GM21381 (cell line): ENCODE results near the gene SVEP1.

Experiments used
- ATAC-seq: cut with Tn5 transposase; IDR thresholded peaks from one replicate; pipeline ENCODE4 v1.9.1; 2021; ENCODE audit warnings: mild to moderate bottlenecking, moderate library complexity; ENCODE audit not compliant: unreplicated experiment

SVEP1 gene

GRCh38 chr9:110528645-110529044 is 50.9 kb downstream of the SVEP1 start:
- no peak for ATAC-seq

- no peak for ATAC-seq
These were observed 53.1 kb downstream of the SVEP1 start for GRCh38 chr9:110526426-110526825.

- no peak for ATAC-seq
These were observed 58.3 kb downstream of the SVEP1 start for GRCh38 chr9:110521206-110521605.

- no peak for ATAC-seq
These were observed 59.3 kb downstream of the SVEP1 start for GRCh38 chr9:110520120-110520701.

DNA sequence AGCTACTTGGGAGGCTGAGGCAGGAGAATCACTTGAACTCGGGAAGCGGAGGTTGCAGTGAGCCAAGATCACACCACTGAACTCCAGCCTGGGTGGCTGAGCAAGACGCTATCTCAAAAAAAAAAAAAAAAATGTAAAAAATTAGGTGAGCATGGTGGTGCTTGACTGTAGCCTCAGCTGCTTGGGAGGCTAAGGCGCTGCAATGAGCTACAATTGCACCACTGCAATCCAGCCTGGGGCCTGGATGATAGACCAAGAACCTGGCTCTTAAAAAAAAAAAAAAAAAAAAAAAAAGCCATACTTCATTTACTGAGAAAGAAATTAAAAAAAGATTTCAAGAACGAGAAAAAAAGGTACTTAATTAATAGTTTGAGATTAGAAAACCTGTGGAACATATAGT is 62.1 kb downstream of the SVEP1 start:
- ATAC-seq: no peak

DNA sequence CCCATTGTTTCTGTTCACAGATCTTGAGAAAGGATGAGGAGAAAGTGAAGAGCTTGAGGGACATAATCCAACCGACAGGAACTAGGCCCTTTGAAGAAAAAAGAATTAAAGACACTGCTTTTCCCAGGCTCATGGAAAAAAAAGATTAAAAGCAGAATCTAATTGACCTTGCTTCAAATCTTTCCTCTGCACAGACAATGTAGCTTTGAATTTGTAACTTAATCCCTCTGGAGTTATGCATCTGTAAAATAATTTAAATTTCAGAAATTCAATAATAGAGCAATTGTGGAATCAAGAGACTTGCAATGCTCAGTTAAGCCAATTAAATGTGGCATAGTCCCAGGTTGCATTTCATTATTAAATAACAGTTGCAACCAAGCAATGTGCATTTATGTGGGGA is 64.6 kb downstream of the SVEP1 start:
- ATAC-seq: no peak

- no peak for ATAC-seq
These were observed 66.7 kb downstream of the SVEP1 start for GRCh38 chr9:110512817-110513216.

- no peak for ATAC-seq
These were observed 69.7 kb downstream of the SVEP1 start for GRCh38 chr9:110509792-110510191.

DNA sequence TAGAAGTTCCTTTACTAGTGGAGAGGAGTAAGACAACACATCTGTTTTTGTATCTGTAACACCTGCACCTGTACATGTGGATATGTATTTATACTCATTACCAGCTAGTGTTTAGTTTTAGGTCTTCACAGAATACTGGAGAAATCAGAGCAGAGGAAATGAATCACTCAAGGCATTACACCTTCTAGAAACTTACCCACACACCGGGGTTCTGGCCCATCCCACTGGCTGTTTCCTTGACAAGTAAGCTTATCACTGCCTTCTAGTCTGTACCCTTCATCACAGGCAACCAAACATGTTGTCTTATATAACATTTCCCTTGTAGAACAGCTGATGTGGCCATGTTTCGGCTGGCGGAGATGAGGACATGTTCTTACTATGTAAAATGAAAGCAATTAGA is 76.7 kb downstream of the SVEP1 start:
- ATAC-seq: no peak

GRCh38 chr9:110499608-110500007 is 79.9 kb downstream of the SVEP1 start:
- ATAC-seq: no peak

DNA sequence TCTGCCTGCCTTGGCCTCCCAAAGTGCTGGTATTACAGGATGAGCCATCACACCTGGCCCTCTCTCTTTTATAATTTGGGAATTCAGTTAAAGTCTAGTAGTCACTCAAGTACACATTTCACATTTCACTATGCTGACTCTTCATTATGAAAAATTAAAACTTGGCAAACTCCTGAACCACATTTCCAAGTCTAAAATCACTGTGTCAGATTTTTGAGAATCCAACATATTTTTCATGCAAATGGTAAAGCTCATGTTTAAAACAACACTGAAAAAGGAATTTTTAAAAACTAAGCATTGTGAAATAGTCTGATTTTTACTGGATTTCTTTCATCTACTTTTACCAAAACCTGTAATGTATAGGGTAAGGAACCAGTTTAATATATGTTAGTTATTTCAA is 92.3 kb downstream of the SVEP1 start:
- ATAC-seq: no peak

DNA sequence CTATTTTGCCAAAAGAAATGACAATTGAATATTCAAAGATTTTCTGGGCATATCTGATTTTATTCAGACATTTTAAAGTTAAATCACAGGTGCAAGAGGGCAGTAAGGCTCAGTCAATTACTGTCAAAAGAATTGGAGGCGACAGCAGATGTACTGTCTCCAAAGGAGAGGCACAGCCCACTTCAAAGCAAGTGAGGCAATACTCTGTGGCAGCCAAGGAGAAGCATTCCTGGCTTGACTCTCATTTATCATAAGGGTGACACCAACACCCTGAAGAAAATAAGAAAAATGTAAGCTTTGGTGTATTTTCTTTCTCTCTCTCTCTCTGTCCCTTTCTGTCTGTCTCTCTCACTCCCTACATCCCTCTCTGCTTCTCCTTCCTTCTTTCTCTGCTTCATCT is 93.3 kb downstream of the SVEP1 start:
- ATAC-seq: no peak

DNA sequence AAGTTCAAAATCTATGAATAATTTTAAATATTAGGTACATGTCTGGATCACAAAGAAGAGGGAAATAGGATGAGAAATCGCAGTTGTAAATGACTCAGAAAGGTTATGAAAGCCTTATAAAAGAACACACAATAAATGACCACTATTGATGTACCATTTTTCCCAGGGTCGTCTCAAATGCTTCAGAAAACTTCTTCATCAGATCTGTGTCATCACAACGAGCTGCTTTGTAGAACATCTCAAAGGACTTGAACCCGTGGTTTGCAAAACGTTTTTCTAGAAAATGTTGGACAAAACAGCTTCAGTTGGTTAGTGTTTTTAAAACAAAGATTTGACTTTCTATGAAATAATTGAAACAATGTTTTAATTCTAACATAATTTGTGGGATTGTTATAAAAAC is 100.1 kb downstream of the SVEP1 start:
- ATAC-seq: no peak

DNA sequence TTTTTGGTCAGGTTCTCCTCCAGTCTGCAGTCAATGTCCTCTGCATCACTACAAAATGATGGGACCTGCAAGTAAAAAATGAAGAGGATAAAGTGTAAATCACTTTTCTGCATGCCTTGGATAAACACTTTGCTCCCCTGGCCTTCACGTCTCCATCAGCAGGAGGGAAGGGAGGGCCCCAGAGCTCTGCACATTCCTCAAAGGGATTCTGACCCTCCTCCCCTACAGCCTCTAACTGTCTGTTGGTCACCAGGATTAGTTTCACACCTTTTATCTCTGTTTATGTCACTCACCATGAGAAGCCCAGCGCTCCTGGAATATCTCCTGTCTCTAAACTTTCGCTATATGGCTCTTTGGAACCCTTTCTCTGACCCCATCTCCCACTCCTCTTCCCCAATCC is 103.3 kb downstream of the SVEP1 start:
- ATAC-seq: no peak

- ATAC-seq: no peak
These were observed 107.4 kb downstream of the SVEP1 start for GRCh38 chr9:110472111-110472510.

DNA sequence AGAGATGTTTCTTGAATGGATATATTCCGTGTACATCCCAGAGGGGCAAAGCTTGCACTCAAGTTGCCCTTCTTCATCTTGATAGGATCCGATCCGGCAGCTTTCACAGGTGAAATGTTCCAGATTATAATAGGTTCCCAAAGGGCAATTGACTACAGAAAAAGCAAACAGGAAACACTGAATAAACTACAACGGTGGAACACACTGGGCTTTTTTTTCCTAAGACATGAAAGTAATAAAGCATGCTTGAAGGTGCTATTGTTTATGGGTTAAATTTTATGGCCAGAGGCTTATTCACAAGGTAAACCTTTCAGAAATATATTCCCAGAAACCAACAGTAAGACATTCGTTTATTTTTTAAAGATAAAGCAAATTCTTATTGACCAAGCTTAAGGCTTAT is 110.6 kb downstream of the SVEP1 start:
- ATAC-seq: no peak

DNA sequence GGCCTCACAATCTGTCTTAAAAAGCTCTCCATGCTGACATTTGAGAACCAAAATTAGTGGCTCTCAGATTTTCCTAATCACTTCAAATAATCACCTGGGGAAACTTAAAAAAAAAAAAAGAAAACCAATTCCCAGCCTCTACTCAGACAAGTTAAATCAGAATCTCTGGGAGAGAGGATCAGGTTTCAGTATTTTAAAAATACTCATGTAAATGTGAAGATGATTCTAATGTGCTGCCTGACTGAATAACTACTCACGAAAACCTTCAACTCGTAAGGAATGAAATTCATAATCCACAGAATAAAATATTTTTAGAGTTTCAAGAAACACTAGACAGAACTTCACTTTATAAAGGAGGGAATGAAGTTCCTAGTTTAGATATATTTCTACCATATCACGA is 114.4 kb downstream of the SVEP1 start:
- no peak for ATAC-seq

DNA sequence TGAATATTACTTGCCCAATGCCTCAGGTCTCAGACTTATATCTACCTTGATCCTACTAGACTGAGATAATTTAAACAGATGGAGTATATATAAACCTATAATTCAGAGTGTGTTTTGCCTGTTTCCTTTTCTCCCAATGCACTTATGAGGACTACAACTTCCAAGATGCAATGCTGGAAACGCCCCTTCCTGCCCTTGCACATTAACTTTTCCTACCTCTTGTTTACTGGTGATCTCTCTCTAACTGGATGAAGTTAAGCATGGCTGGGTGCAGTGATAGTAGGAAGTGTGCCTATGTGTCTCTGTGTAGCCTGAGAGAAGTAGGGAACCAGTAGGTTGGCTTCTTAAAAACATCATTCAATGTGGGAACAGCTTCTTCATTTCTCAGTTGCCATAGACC is 115.2 kb downstream of the SVEP1 start:
- no peak for ATAC-seq

GRCh38 chr9:110463499-110463898 is 116.0 kb downstream of the SVEP1 start:
- ATAC-seq: no peak

GRCh38 chr9:110457245-110457644 is 122.3 kb downstream of the SVEP1 start:
- ATAC-seq: no peak

DNA sequence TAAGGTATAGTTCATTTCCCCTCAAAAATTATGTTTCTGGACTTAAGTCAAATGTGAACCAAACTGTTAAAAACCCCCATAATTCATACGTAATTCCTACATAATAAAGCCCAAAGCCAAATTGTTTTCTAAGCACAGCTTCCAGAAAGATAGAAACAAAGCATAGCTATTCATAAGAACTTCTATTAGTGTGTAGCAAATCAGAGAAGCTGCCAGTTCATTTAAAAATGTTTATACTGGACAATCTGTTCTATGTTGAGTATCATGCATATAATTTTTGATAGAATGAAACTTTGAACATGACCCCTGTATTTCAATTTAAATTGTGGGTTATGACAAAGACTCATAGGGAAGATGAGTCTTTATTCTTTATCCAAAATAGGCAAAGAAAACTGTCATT is 122.9 kb downstream of the SVEP1 start:
- ATAC-seq: no peak

DNA sequence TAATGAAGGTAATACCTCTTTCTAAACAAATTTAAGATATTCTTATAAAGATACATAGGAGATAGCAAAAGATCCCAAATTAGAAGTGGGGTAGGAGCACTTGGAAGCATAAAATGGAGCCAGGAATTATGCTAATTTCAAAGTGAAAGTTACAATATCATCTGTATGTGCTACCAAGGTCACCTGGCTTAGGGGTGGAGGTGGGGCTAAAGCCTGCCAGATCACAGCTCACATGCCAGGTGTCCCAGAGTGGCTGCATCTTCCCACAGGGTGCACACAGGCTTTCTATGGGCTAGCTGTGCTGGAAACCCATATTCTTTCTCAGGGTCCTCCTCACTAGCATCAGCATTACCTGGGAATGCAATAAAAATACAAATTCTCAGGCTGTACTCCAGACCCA is 123.7 kb downstream of the SVEP1 start:
- no peak for ATAC-seq

DNA sequence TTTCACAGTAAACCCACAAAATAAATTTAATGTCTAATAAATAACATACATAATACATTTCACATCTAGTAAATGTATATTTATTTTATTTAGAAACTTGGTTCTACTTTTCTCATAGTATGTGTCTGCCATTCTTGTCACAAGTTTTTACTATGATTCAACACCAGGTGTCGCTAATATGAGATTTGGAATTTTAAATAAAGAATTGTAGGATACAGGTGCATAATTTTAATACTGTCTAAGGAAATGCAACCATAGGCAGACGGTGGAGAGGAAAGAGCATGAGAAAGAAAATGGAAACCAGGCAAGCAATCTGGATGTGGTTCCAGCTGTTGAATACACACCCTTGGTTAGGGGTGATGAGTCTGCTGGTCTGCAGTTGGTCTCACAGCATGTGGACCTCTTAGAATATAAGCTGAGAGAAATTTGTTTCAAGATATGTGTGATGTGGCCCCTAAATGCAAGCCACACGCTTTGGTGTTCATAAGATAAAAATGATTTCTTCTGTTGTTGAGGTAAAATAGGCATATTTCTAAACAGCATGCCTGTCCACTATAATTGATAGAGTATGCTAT is 127.2 kb downstream of the SVEP1 start:
- ATAC-seq: no peak
